CD4-positive, alpha-beta T cell (primary cell): ENCODE data around the gene PCNX3. TPM values are rescaled to one million over a fixed set of nuclear protein-coding genes. Genes with fewer than 3 reads are reported as not detected.

Experiments used
- ATAC-seq: fragments of 200-7000 bp; cut with Tn5 transposase; one replicate; pipeline ENCODE4 v1.10.0; 2022; ENCODE audit warnings: mild to moderate bottlenecking; ENCODE audit not compliant: poor library complexity
- CTCF ChIA-PET: fragments of 350-600 bp; sonication (Branson Sonifier 250); formaldehyde crosslinking; loops from one replicate; lab custom pipeline; 2021; ENCODE audit warnings: antibody characterized with exemption, inconsistent platforms; lab: Charles Lee
- POLR2A ChIA-PET: fragments of 350-600 bp; sonication (Branson Sonifier 250); formaldehyde crosslinking; loops from one replicate; lab custom pipeline; 2021; ENCODE audit warnings: antibody characterized with exemption, inconsistent platforms; lab: Charles Lee
- DNase-seq, 14 experiments: peaks; one replicate each; pipeline ENCODE4 v3.0.0-alpha.2; 2013 to 2020; ENCODE audit warnings: mixed read lengths in 2 of 14
- H3K27ac ChIP-seq, 2 donors: one replicate each; pipeline versions ENCODE4 v1.5.1 to v1.7.0; 2013; ENCODE audit warnings: low read length in 2 of 2, low read depth in 1 of 2, mild to moderate bottlenecking in 1 of 2
- H3K27me3 ChIP-seq, 2 experiments: 1 replicate in 1 of 2; 2 replicates in 1 of 2; pipeline versions ENCODE4 v1.6.1 to v1.7.0; 2013; ENCODE audit warnings: low read length in 2 of 2, control low read depth in 1 of 2, mild to moderate bottlenecking in 1 of 2, moderate library complexity in 1 of 2; ENCODE audit not compliant: insufficient read depth in 2 of 2, control insufficient read depth in 1 of 2
- H3K36me3 ChIP-seq: one replicate; pipeline ENCODE4 v1.6.1; 2013; ENCODE audit warnings: low read length, control low read depth; ENCODE audit not compliant: insufficient read depth
- H3K4me1 ChIP-seq: one replicate; pipeline ENCODE4 v1.6.1; 2013; ENCODE audit warnings: low read length, control low read depth; ENCODE audit not compliant: insufficient read depth
- H3K4me3 ChIP-seq: one replicate; pipeline ENCODE4 v1.5.1; 2013; ENCODE audit warnings: mild to moderate bottlenecking, low read length, moderate library complexity
- H3K9me3 ChIP-seq, 2 experiments: 1 replicate in 1 of 2; 2 replicates in 1 of 2; pipeline versions ENCODE4 v1.6.1 to v1.7.0; 2013; ENCODE audit warnings: low read length in 2 of 2, mild to moderate bottlenecking in 2 of 2, control low read depth in 1 of 2, moderate library complexity in 1 of 2; ENCODE audit not compliant: control insufficient read depth in 1 of 2, insufficient read depth in 1 of 2
- H3K27ac Mint-ChIP-seq: one replicate; pipeline ENCODE4 v1.8.0; 2020; ENCODE audit warnings: mixed read lengths
- H3K27me3 Mint-ChIP-seq: one replicate; pipeline ENCODE4 v1.8.0; 2021; ENCODE audit warnings: mixed read lengths
- H3K36me3 Mint-ChIP-seq: one replicate; pipeline ENCODE4 v1.8.0; 2021; ENCODE audit warnings: low read depth, mixed read lengths
- H3K4me1 Mint-ChIP-seq: one replicate; pipeline ENCODE4 v1.8.0; 2021; ENCODE audit warnings: low read depth, mixed read lengths
- H3K4me3 Mint-ChIP-seq: one replicate; pipeline ENCODE4 v1.8.0; 2020; ENCODE audit warnings: mild to moderate bottlenecking, mixed read lengths
- H3K9me3 Mint-ChIP-seq: one replicate; pipeline ENCODE4 v1.8.0; 2020; ENCODE audit warnings: mixed read lengths
- CTCF ChIP-seq: fragments of 200-600 bp; IDR thresholded peaks from one replicate; pipeline ENCODE4 v1.8.0; 2022; ENCODE audit warnings: antibody characterized with exemption, mild to moderate bottlenecking
- intact Hi-C, 2 experiments: fragments of 100-400 bp; cut with DNase I in 1 of 2; cut with micrococcal nuclease in 1 of 2; formaldehyde crosslinking; loops; one replicate each; pipeline versions ENCODE4 v1.15.1 to v1.9.0; 2023 to 2025; cut with DNase I, micrococcal nuclease
- total RNA-seq, 174 experiments: library from RNA in 2 of 174; stranded (reverse) in 2 of 174; gene quantifications; one replicate each; pipeline ENCODE4 v1.2.3 and lab custom pipeline; 2021 to 2026

The PCNX3 gene
- total RNA-seq, 2 experiments from 2014 or later: 37.3 to 40.5 TPM

GRCh38 chr11:65644837-65645236, 29.3 kb downstream of the PCNX3 start:
- no peak overlapping the region for H3K4me3 Mint-ChIP-seq
- H3K4me1 ChIP-seq: peaks cover 52% of the 10 kb centered on the region
- POLR2A ChIA-PET: no interaction called here
- ATAC-seq (no peak), DNase-seq (no peak)
- no peak overlapping the region for H3K27ac Mint-ChIP-seq
- H3K27ac ChIP-seq: no peak overlapping the region
- no peak for TF ChIP-seq CTCF
- H3K9me3 Mint-ChIP-seq: no peaks in the 10 kb centered on the region
- H3K4me1 Mint-ChIP-seq: peaks cover 35% of the 10 kb centered on the region
- no peaks in the 10 kb centered on the region for H3K27me3 ChIP-seq
- H3K4me3 ChIP-seq: no peak overlapping the region
- intact Hi-C loops: no loop called here
- H3K9me3 ChIP-seq: no peaks in the 10 kb centered on the region
- peaks cover 74% of the 10 kb centered on the region for H3K36me3 ChIP-seq
- CTCF ChIA-PET: no interaction called here
- H3K27me3 Mint-ChIP-seq: no peaks in the 10 kb centered on the region
- H3K36me3 Mint-ChIP-seq: peaks cover 66% of the 10 kb centered on the region

GRCh38 chr11:65645710-65646109, 30.1 kb downstream of the PCNX3 start:
- H3K4me3 Mint-ChIP-seq: no peak overlapping the region
- no peaks in the 10 kb centered on the region for H3K27me3 Mint-ChIP-seq
- TF ChIP-seq CTCF: no peak
- H3K4me3 ChIP-seq: no peak overlapping the region
- H3K27ac Mint-ChIP-seq: peak overlapping the region; percentile 62
- peaks cover 52% of the 10 kb centered on the region for H3K4me1 ChIP-seq
- CTCF ChIA-PET: no interaction called here
- no peaks in the 10 kb centered on the region for H3K9me3 Mint-ChIP-seq
- peak overlapping the region in 1 of 2 donors; percentile 16 for H3K27ac ChIP-seq
- peaks cover 27% of the 10 kb centered on the region for H3K4me1 Mint-ChIP-seq
- peaks cover 75% of the 10 kb centered on the region for H3K36me3 Mint-ChIP-seq
- POLR2A ChIA-PET: no interaction called here
- H3K36me3 ChIP-seq: peaks cover 81% of the 10 kb centered on the region
- H3K9me3 ChIP-seq: no peaks in the 10 kb centered on the region
- DNase-seq (no peak), ATAC-seq (no peak)
- H3K27me3 ChIP-seq: no peaks in the 10 kb centered on the region
- intact Hi-C loops: no loop called here

GRCh38 chr11:65646288-65646957, 30.8 kb downstream of the PCNX3 start:
- no peaks in the 10 kb centered on the region for H3K27me3 ChIP-seq
- TF ChIP-seq CTCF: no peak
- no peak for ATAC-seq
- Mint-ChIP-seq H3K4me1 (peaks cover 29% of the 10 kb centered on the region), H3K27me3 (no peaks in the 10 kb centered on the region), H3K36me3 (peaks cover 77% of the 10 kb centered on the region), H3K4me3 (no peak overlapping the region), H3K9me3 (no peaks in the 10 kb centered on the region), H3K27ac (no peak overlapping the region)
- peaks cover 84% of the 10 kb centered on the region for H3K36me3 ChIP-seq
- peak in 1 of 14 experiments; percentile 0 for DNase-seq
- intact Hi-C loops: no loop called here
- H3K9me3 ChIP-seq: no peaks in the 10 kb centered on the region
- H3K27ac ChIP-seq: no peak overlapping the region
- peaks cover 52% of the 10 kb centered on the region for H3K4me1 ChIP-seq
- CTCF ChIA-PET: no interaction called here
- POLR2A ChIA-PET: no interaction called here
- H3K4me3 ChIP-seq: no peak overlapping the region
